Limb (tissue), 2 donors: ENCODE results near the gene NIBAN1.
A peak's percentile ranks its signal among the peaks of the same experiment; 100 is the strongest.
"Not testable (repeated sequence)": the region's sequence is repeated elsewhere in the genome, so short reads cannot be mapped to it uniquely, and the experiment has no call there.

Experiments used
- DNase-seq, 2 donors: peaks; one replicate each; pipeline ENCODE4 v3.0.0-alpha.2; 2016; ENCODE audit errors: extremely low spot score in 2 of 2

Gene NIBAN1

GRCh38 chr1:184972315-184973055 is 1.8 kb downstream of the NIBAN1 start:
- no peak for DNase-seq

- DNase-seq, result no peak
These were observed 2.6 kb downstream of the NIBAN1 start for GRCh38 chr1:184971522-184972265.

GRCh38 chr1:184970691-184971161 is 3.6 kb downstream of the NIBAN1 start:
- DNase-seq, result no peak

GRCh38 chr1:184966989-184967388 is 7.3 kb downstream of the NIBAN1 start:
- DNase-seq, result no peak

- DNase-seq, result no peak
These were observed 8.1 kb downstream of the NIBAN1 start for GRCh38 chr1:184965944-184966860.

- no peak for DNase-seq
These were observed 8.9 kb downstream of the NIBAN1 start for GRCh38 chr1:184965439-184965838.

- DNase-seq, result no peak
These were observed 14.7 kb downstream of the NIBAN1 start for GRCh38 chr1:184959626-184960025.

GRCh38 chr1:184958554-184959353 is 15.6 kb downstream of the NIBAN1 start:
- DNase-seq, result no peak

GRCh38 chr1:184957901-184958300 is 16.4 kb downstream of the NIBAN1 start:
- DNase-seq, result not testable (repeated sequence)

GRCh38 chr1:184956999-184957700 is 17.2 kb downstream of the NIBAN1 start:
- DNase-seq, result no peak

GRCh38 chr1:184954232-184954995 is 19.9 kb downstream of the NIBAN1 start:
- DNase-seq, result no peak

- no peak for DNase-seq
These were observed 20.6 kb downstream of the NIBAN1 start for GRCh38 chr1:184953600-184954219.

- no peak for DNase-seq
These were observed 21.9 kb downstream of the NIBAN1 start for GRCh38 chr1:184952428-184952827.

GRCh38 chr1:184951788-184952187 is 22.5 kb downstream of the NIBAN1 start:
- no peak for DNase-seq

- no peak for DNase-seq
These were observed 23.4 kb downstream of the NIBAN1 start for GRCh38 chr1:184950906-184951305.

- no peak for DNase-seq
These were observed 24.1 kb downstream of the NIBAN1 start for GRCh38 chr1:184950227-184950626.

- DNase-seq, result no peak
These were observed 26.6 kb downstream of the NIBAN1 start for GRCh38 chr1:184947497-184948256.

- DNase-seq, result peak in 1 of 2 donors; percentile 71
These were observed 28.5 kb downstream of the NIBAN1 start for GRCh38 chr1:184945678-184946412.
